ENCODE results near the gene KRTDAP.

KRTDAP gene, protein sequence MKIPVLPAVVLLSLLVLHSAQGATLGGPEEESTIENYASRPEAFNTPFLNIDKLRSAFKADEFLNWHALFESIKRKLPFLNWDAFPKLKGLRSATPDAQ

DNA sequence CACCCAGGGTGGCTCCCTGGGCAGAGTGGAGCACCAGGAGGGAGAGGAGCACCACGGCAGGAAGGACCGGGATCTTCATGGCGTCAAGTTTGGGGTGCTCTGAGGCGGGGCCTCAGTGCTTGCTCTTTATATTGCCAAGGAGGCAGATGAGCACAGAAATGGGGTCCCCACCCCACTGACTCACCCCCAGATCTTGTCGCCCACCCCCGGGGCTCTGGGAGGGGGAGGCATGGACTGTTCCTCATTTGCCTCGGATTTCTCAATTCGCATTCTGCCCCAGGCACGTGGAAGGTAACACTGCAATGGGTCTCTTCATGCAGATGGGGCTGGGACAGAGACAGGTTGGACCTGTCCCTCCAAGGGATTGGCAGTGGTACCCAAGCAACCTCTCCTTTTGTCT lies at the start of gene KRTDAP:
Gene KRTDAP, minus strand, starts transcription at position 101 of the 400 bp plus-strand sequence. Its CDS starts 22 bp downstream, at position 79.
- no peak for DNase-seq (ENCODE audit: low read depth)

DNA sequence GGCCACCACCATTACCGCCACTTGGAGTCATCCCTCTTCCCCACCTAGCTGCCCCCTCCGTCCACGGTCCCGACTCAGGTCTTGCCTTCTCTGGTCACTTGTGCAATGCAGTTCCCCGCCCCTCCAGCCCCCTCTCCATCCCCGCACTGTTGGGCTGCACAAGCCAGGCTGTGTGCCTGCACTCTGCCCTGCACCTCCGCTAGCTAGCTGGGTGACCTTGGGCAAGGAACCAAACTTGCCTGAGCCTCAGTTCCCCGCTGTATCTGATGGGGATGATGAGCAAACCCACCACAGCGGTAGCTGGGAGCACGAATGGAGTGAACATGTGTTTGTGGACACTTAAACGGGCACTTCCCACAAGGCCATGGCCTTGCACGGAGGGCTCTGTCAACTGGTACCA lies 49.6 kb upstream of the KRTDAP start:
- no peak for DNase-seq (ENCODE audit: low read depth)

DNA sequence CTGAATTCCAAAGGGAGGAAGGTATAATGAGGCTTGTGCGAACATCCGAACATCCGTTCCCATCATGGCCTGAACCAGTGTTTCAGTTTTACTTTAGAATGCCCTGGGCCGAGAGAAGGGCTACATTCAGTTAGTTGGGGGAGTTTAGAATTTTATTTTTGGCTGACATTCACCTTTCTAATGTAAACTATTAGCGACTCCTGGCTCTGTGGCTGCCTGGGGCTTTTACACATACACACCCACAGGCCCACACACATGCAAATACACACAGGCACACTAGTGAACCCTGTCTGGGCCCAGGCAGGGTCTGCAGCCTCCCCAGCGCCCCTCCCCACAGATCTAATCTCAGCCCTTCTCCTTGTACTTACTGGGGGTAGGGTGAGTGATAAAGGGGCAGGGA lies 49.0 kb upstream of the KRTDAP start:
- no peak for DNase-seq (ENCODE audit: low read depth)

DNA sequence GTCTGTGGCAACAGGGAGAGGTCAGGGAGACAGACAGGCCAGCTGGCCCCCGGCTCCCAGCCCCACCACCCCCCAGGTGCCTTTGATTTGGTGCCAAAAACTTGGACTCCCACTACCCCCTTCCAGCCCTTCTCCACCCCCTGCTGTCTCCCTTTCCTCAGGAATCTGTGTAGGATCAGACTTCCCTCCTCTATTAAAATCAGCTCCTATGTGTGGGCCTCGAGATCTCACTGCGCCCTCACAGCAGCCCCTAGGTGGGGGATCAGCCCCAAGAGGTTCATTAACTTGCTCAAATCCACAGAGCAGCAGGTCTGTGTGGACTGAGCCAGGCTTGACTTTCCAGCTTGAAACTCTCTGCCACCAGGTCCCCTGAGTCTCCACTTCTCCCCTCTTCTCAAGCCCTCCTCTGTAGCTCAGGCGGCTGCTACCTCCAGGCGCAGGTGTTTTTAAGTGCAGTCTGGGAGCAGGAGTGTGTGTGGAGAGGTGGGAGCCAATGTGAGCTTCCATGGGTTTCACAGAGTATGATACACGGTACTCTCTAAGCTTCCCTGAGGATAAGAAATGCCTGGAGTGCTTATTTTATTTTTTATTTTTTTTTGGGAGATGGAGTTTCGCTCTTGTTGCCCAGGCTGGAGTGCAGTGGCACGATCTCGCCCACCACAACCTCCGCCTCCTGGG lies 44.7 kb upstream of the KRTDAP start:
- no peak for DNase-seq (ENCODE audit: low read depth)

DNA sequence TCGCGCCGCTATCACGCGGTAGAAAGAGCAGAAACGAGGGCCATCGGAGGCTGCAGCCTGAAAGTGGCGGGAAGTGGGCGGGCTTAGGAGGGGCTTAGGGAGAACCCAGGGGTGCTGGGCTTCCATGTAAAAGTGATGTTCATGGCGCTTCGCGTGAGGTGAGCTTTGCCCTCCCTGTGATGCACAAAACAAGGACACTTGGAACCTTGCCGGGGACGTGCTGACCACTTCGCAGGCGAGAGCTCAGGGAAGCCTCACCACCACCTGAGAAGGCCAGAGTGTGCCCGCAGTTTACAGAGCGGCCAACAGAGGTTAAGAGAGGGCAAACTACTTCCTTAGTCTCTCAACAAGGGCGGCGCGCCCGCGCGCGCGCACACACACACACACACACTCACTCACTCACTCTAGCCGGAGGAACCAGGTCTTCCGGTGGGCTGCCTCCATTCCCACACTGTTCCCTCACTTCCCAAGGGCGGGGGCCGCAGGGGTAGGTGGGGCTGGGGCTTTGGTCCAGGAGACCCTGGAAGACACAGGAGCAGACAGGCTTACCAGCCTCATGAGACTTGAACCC lies 43.6 kb upstream of the KRTDAP start:
- DNase-seq (ENCODE audit: low read depth): no peak

DNA sequence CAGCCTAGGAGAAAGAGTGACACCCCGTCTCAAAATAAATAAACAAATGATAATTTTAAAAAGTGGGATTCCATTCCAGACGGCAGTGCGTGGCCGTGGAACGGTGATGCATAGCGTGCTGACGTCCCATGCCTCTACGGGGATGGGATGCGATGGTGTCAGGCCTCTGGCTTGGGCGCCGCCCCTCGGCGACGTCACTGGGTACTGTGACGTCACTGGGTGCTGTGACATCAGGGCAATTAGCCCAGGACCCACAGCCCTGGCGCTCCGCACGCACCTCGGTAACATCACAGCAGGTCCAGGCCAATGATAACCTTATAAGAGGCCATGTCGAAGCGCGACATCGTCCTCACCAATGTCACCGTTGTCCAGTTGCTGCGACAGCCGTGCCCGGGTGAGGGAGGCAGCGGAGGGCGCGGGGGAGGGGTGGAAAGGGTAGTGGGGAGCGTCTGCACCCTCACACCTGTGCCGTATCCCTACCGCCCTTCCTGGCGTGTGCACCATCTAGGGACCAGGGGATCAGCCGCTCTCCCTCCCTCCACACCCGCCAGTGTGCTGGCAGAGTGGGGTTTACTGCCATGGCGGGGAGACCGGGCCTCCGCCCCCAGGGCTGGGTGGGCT lies 43.0 kb upstream of the KRTDAP start, which contains the start of gene GAPDHS:
Gene GAPDHS, plus strand, starts transcription at position 256 of the 621 bp plus-strand sequence. Its CDS starts 72 bp downstream, at position 328.
- DNase-seq (ENCODE audit: low read depth): no peak

DNA sequence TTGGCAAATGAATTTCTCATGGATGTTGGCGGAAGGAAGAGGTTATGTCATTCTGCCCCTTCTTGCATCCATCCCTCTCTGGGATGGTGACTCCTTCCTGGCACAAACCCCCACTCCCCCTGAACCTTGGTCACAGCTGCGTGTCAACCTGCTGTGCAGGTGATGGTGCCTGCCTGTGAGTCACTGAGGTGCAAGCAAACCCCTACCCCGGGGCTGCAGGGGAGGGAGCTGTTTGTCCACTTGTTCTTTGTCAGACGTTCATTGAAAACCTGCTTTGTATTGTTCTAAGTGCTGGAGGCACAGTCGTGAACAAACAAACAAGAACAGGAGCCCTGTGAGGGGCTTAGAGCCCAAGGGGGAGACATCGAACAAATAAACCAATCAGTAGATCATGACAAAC lies 41.0 kb upstream of the KRTDAP start:
- DNase-seq (ENCODE audit: low read depth): no peak

DNA sequence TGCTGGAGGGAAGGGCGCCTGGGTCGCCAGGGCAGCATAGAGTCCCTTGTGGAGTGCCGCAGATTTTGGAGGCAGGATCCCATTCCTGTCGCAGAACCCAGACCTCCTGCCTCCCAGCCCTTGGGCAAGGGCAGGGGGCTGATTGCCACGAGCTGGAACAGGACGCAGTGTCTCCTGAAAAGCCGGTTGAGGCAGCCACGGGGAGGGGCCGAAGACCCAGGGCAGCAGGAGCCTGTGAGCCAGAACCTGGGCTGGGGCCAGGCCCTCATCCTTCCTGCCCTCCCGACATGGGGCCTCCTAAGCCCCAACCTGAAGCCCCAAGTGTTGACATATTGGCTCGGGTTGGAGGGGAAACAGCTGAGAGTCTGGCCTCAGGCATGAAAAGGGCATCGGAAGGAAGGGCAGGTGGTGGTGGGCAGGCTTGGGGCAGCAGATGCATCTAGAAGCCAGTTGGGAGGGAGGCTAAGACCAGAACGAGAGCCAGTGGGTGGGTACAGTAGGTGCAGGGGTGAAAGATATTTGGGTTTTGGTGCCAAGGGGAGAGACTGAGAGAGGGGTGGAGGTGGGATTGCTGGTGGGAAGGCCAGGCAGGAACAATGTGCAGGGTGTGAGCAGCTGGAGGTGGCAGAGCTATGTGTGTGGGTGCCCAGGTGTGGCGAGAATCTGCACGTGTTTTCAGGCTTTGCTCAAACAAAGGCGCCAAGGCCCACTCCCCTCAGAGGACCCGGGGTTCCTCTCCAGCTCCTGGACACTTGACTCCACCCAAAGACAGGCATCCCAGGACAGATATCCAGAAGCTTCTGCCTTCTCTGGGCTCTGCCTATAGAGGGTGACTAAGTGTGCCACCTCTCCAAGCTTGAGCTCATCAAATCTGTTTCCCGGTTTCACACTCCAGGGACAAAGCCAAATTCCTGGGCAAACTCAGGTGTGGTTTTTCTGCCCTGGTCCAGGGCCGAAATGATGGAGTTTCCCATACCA lies 39.3 kb upstream of the KRTDAP start:
- no peak for DNase-seq (ENCODE audit: low read depth)

DNA sequence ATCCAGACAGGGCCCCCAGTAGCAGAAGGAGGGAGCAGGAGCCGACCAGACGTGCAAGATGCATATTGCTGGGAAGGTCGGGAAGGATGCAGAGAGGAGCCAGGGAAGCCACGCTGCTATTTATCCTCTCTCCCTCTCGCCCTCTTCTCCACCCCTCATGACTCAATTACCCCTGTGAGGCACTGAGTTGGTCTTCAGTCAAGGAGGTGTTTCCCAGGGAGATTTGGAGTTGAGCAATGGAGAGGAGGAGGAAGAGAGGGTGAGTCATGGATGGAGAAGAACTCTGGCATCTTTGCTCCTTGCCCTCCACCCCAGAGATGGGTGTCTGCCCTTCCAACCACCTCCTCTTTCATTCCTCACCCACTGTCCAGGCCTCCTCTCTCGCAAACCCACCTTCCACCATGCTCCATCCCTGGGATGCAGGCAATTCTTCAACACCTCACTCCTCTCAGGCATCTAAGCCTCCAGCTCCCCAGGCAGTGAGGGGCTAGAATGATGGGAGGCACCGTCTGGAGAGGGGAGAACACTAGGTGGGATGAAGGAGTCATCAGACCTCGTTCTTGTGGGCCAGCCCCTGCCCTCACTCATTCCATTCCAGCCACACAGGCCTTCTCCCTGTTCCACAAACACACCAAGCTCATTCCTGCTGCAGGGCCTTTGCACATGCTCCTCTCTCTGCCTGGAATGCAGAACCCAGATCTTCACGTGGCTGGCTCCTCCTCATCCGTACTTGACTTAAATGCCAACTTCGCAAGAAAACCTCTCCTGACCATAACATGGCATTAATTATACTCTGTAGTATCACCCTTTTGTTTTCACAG lies 38.2 kb upstream of the KRTDAP start, which contains the start of gene SBSN:
Gene SBSN, minus strand, starts transcription at position 94 of the 821 bp plus-strand sequence. Its CDS starts 30 bp downstream, at position 64.
- no peak for DNase-seq (ENCODE audit: low read depth)

DNA sequence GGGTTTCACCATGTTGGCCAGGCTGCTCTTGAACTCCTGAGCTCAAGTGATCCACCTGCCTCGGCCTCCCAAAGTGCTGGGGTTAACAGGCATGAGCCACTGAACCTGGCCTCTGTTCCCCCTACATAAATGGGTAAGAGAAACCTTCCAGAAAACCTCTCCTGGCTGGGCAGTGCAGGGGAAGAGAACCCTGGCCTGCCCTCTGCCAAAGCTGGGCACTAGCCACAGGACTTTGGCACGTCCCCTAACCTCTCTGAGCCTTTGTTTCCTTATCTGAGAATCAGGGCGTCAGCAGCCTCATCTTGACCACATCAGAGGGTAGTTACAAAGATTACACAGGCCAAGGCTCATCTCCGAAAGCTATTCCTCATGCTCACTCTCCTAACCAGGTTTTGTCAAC lies 35.6 kb upstream of the KRTDAP start:
- no peak for DNase-seq (ENCODE audit: low read depth)

DNA sequence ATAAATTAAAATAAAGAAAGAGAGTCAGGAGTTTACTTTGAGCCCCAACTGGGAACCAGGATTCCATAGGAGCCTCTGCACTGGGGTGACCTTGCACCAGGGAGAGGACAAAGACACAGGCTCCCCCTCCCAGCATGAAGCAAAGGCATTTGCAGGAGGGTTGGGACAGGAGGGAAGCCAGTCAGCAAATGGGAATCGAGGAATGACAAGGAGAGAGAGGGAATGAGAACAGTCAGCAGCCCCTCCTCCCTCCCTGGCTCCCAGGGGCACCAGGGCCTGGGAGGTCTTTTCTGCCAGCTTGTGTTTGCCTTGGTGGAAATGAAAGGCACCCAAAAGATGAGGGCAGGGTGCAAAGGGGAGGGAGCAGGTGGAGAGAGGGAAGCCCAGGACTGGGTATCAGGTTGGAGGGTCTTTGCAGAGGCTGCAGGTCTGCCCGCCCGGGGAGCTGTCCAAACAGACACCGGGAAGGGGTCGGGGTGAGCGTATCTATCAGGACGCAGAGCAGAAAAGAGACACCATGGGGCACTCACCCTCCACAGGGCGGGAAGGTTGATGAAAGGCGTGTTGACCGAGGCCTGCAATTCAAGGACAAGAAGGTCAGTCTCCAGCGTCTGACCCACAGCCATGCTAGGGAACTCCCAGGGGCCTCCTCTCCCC lies 34.0 kb upstream of the KRTDAP start:
- DNase-seq (ENCODE audit: low read depth): no peak

DNA sequence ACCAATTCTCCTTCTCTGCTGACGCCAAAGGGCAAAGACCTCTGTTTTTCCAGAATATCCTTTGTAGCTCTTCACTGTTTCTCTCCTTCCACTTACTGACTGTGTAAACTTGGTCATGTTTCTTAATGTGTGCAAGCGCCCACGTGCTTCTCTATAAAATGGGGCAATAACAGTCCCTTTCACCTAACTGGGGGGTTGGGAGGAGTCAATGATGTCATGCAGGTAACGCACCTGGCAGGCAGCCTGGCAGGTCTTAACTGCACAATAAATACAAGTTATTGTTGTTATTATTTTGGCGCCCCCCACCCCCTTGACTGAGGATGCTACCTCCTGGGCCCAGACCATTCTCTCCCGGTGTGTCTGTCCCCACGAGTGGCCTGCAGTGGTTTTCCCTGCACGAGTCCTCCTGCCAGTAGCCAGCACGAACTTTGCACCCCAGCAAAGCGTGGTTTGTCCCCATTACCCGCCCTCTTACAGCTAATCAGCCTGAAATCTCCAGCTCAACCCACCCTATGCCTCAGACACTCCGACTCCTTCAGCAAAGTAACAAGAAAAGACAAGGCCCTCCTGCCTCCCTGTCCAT lies 32.6 kb upstream of the KRTDAP start:
- no peak for DNase-seq (ENCODE audit: low read depth)

DNA sequence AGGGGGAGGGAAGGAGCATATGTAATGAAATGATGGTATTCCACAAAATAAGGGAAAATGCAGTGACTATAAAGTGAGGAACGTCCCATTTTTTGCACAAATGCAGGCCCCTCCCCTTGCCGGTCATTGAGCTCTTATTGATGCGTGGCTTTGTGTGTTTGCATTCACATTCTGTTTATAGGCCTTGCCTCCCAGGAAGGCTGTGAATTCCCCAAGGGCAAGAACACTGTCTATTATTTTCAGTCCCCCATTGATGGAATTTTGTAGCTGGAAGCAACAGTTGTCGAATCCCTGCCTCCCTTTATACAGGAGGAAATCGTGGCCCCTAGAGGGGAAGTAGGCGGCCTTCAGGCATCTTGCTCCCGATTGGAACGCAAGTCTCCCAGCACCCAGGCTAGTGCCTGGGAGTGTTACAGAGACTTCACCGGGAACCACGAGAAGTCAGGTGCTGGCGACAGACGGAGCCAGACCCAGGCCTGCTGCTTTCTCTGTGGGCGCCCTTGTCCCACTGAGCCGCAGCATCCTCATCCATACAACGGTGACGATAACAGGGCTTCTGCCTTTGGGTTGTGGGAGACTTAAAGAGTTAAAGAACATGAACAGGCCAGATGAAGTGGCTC lies 31.0 kb upstream of the KRTDAP start:
- DNase-seq (ENCODE audit: low read depth): no peak

DNA sequence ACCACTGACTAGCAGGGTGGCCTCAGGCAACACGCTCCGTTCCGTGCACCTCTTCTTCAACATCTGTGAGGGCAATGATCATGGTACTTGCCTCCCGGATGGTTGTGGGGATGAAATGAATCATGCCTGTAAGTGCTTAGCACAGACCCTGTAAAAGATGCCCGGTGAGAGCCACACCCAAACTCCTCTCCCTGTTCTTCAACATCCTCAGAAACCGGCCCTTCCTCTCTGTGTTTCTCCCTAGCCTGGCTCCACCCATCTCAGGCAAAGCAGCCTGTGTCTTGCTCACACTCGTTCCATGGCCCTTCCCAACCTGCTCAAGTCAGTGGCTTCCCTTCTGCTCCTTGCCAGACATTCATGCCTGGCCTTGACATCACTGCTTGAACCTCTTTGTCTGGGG lies 29.0 kb upstream of the KRTDAP start:
- DNase-seq (ENCODE audit: low read depth): no peak

DNA sequence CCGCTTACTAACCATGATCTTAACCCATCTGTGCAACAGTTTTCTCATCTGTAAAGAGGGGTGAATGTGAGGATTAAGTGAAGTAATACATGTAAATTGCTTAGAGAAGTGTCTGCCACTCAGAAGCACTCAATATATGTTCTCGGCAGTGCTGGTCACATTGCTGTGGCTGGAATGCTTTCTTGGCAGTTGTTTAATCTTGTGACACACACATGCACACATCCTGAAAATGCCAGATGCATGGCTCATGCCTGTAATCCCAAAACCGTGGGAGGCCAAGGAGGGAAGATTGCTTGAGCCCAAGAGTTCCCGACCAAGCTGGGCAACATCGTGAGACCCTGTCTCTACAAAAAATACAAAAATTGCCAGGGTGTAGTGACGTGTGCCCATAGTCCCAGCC lies 28.0 kb upstream of the KRTDAP start:
- no peak for DNase-seq (ENCODE audit: low read depth)

DNA sequence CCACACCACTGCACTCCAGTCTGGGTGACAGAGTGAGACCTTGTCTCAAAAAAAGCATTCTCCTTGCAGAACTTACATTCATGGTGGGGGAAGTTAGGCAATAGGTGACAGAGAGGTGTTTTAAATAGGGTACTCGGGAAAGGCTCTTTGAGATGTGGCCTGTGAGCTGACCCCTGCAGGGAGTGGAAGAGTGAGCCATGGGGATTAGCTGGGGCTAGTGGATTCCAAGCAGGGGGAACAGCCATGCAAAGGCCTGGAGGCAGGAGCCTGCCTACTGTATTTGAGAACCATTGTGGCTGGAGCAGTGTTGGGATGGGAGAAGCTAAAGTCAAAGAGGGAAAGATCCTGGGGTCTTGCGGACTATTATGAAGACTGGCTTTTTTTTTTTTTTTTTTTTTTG lies 27.1 kb upstream of the KRTDAP start:
- DNase-seq (ENCODE audit: low read depth): no peak

DNA sequence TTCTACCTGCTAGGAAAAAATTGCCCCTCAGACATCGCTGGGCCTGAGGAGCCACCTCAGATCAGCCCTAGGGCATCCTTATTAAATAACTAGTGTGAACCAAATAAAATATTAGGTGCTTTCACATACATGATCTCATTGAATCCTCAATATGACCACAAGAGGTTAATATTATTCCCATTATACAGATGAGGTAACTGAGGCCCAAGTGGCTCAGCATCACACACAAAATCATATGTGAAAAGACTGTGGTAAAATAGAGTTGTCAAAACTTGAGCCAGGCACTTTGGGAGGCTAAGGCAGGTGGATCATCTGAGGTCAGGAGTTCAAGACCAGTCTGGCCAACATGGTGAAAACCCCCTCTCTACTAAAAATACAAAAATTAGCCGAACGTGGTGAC lies 26.0 kb upstream of the KRTDAP start:
- DNase-seq (ENCODE audit: low read depth): no peak

DNA sequence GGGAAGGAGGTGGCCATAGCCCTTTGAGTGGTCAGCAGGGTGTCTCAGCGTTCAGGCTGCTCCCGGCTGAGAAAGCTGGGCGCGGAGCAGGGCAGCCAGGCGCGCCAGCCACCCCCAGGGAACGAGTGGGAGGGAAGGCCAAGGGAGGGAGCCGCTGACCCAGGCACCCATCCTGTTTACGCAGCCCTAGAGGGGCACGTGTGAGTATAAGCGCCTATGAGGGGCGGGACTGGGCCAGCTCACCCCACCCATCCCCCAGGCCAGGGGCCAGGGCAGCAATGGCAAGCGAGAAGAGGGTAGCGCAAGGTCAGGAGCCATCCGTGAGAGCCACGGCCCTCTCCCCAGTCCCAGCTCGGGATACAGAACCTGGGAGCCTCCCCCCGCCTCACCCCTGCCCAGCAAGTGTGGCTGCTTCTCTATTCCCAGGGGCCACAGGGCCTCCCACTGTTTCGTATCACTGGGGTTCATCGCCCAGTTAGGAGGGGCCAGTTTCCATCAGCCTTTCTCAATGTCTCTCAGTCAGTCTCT lies 24.1 kb upstream of the KRTDAP start:
- DNase-seq (ENCODE audit: low read depth): no peak

DNA sequence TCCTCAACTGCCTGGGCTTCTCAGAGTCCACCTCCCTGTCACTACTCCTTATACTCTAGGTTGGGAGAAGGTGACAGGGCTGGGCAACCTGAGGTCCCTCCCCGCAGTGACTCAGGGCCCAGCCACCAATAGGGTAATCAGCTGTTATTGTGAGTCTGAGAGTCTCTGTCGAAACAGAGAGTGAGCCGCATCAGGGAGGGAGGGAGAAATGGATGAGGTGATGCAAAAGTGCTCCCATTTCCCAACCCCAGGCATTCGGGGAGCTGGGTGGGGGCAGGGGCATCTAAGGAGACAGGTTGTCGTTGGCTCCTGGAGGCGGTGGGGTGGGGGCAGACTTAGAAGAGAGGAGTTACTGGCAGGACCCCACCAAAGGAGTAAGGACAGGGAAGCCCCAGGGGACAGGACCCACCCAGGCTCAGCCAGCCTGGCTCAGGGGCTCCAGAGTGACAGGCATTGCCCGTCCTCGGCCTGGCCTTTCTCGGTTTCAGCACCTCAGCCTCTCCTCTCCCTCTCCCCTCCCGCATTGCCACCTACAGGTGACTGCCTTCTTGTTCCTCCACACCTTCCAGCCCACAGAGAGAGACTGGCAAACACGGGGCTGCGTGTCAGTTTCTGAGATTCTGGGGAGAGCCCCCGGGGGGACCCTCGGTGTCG lies 23.5 kb upstream of the KRTDAP start, which contains the start of gene DMKN:
Gene DMKN, minus strand, starts transcription at position 22 of the 654 bp plus-strand sequence. CDS start 174 bp downstream, outside the sequence.
- no peak for DNase-seq (ENCODE audit: low read depth)
